ENCODE results near the gene UNC5C.

The UNC5C gene

GRCh38 chr4:95265814-95266740 lies 282.7 kb downstream of the UNC5C start:
- DNase-seq (ENCODE audit: low spot score) = no peak

- DNase-seq (ENCODE audit: low spot score) = no peak
Measured at GRCh38 chr4:95264843-95265242, 283.9 kb downstream of the UNC5C start.

GRCh38 chr4:95263960-95264359 lies 284.8 kb downstream of the UNC5C start:
- no peak for DNase-seq (ENCODE audit: low spot score)

GRCh38 chr4:95263391-95263790 lies 285.4 kb downstream of the UNC5C start:
- no peak for DNase-seq (ENCODE audit: low spot score)

- DNase-seq (ENCODE audit: low spot score) = no peak
Measured at GRCh38 chr4:95256108-95256835, 292.5 kb downstream of the UNC5C start.

GRCh38 chr4:95255396-95256107 lies 293.2 kb downstream of the UNC5C start:
- DNase-seq (ENCODE audit: low spot score) = no peak

GRCh38 chr4:95251568-95251967 lies 297.2 kb downstream of the UNC5C start:
- DNase-seq (ENCODE audit: low spot score) = no peak

GRCh38 chr4:95250544-95251137 lies 298.1 kb downstream of the UNC5C start:
- DNase-seq (ENCODE audit: low spot score) = no peak

- DNase-seq (ENCODE audit: low spot score) = peak; percentile 77
Measured at GRCh38 chr4:95249426-95250021, 299.2 kb downstream of the UNC5C start.

GRCh38 chr4:95248720-95249425 lies 299.9 kb downstream of the UNC5C start:
- DNase-seq (ENCODE audit: low spot score) = peak; percentile 81

- DNase-seq (ENCODE audit: low spot score) = no peak
Measured at GRCh38 chr4:95243892-95244291, 304.9 kb downstream of the UNC5C start.

GRCh38 chr4:95238554-95238953 lies 310.2 kb downstream of the UNC5C start:
- no peak for DNase-seq (ENCODE audit: low spot score)

GRCh38 chr4:95232358-95233156 lies 316.2 kb downstream of the UNC5C start:
- peak; percentile 62 for DNase-seq (ENCODE audit: low spot score)

- DNase-seq (ENCODE audit: low spot score) = no peak
Measured at GRCh38 chr4:95231681-95232080, 317.1 kb downstream of the UNC5C start.

GRCh38 chr4:95225849-95226248 lies 322.9 kb downstream of the UNC5C start:
- no peak for DNase-seq (ENCODE audit: low spot score)

GRCh38 chr4:95224402-95224801 lies 324.4 kb downstream of the UNC5C start:
- DNase-seq (ENCODE audit: low spot score) = no peak

- DNase-seq (ENCODE audit: low spot score) = no peak
Measured at GRCh38 chr4:95220205-95221175, 328.3 kb downstream of the UNC5C start.

GRCh38 chr4:95219109-95219508 lies 329.7 kb downstream of the UNC5C start:
- DNase-seq (ENCODE audit: low spot score) = no peak

- DNase-seq (ENCODE audit: low spot score) = no peak
Measured at GRCh38 chr4:95217197-95217596, 331.6 kb downstream of the UNC5C start.

Data from activated CD4-positive, alpha-beta T cell treated with anti-CD3 and anti-CD28 coated beads, Interleukin-2, Interleukin-4, amounts not matched to agents 100 ng/mL and 50 ng/mL, durations not matched to agents 16 hours and 8 hours (primary cell).